Parathyroid adenoma (tissue), 2 donors: ENCODE results near the gene HOXA4.

Experiments used
- H2AFZ ChIP-seq: fragments of 300-600 bp; sonication (generic); one replicate; pipeline ENCODE4 v1.7.0; 2017; ENCODE audit warnings: antibody characterized with exemption, mild to moderate bottlenecking
- H3K27ac ChIP-seq: fragments of 300-600 bp; sonication (generic); one replicate; pipeline ENCODE4 v1.7.0; 2017
- H3K27me3 ChIP-seq: fragments of 300-600 bp; sonication (generic); one replicate; pipeline ENCODE4 v1.7.0; 2017; ENCODE audit warnings: low read length; ENCODE audit not compliant: control insufficient read depth, insufficient read depth
- H3K36me3 ChIP-seq: fragments of 300-600 bp; sonication (generic); one replicate; pipeline ENCODE4 v1.7.0; 2017; ENCODE audit warnings: low read length; ENCODE audit not compliant: control insufficient read depth, insufficient read depth
- H3K4me1 ChIP-seq: fragments of 300-600 bp; sonication (generic); one replicate; pipeline ENCODE4 v1.7.0; 2017; ENCODE audit warnings: control low read depth
- H3K4me2 ChIP-seq: fragments of 300-600 bp; sonication (generic); one replicate; pipeline ENCODE4 v1.7.0; 2017; ENCODE audit warnings: low read length
- H3K4me3 ChIP-seq: fragments of 300-600 bp; sonication (generic); one replicate; pipeline ENCODE4 v1.7.0; 2017; ENCODE audit warnings: low read depth, low read length
- H3K79me2 ChIP-seq: fragments of 300-600 bp; sonication (generic); one replicate; pipeline ENCODE4 v1.7.0; 2017; ENCODE audit warnings: control low read depth
- H3K9ac ChIP-seq: fragments of 300-600 bp; sonication (generic); one replicate; pipeline ENCODE4 v1.7.0; 2017; ENCODE audit warnings: mild to moderate bottlenecking
- H3K9me3 ChIP-seq: fragments of 300-600 bp; sonication (generic); one replicate; pipeline ENCODE4 v1.7.0; 2017; ENCODE audit warnings: low read length; ENCODE audit not compliant: control insufficient read depth
- CTCF ChIP-seq: fragments of 300-600 bp; sonication (generic); IDR thresholded peaks from one replicate; pipeline ENCODE4 v1.7.0; 2017; ENCODE audit warnings: antibody characterized with exemption, mild to moderate bottlenecking
- donor health status: primary hyperparathyroidism.

Gene HOXA4

GRCh38 chr7:27177795-27178320, 47.3 kb upstream of the HOXA4 start:
- H3K36me3 ChIP-seq: no peaks in the 10 kb centered on the region
- H3K9me3 ChIP-seq: no peaks in the 10 kb centered on the region
- H3K27me3 ChIP-seq: peaks cover 39% of the 10 kb centered on the region
- no peaks in the 10 kb centered on the region for H3K4me1 ChIP-seq
- no peak overlapping the region for H3K4me2 ChIP-seq
- TF ChIP-seq CTCF: no peak
- H3K4me3 ChIP-seq: no peak overlapping the region
- H3K27ac ChIP-seq: no peak overlapping the region
- no peak overlapping the region for H2AFZ ChIP-seq
- no peak overlapping the region for H3K9ac ChIP-seq
- no peaks in the 10 kb centered on the region for H3K79me2 ChIP-seq

- H3K9me3 ChIP-seq: no peaks in the 10 kb centered on the region
- H3K4me2 ChIP-seq: no peak overlapping the region
- no peak overlapping the region for H2AFZ ChIP-seq
- no peaks in the 10 kb centered on the region for H3K4me1 ChIP-seq
- H3K27me3 ChIP-seq: peaks cover 39% of the 10 kb centered on the region
- no peak overlapping the region for H3K27ac ChIP-seq
- TF ChIP-seq CTCF: no peak
- no peaks in the 10 kb centered on the region for H3K79me2 ChIP-seq
- no peak overlapping the region for H3K9ac ChIP-seq
- no peaks in the 10 kb centered on the region for H3K36me3 ChIP-seq
- H3K4me3 ChIP-seq: no peak overlapping the region
Observed at GRCh38 chr7:27176962-27177794, 46.6 kb upstream of the HOXA4 start.

DNA sequence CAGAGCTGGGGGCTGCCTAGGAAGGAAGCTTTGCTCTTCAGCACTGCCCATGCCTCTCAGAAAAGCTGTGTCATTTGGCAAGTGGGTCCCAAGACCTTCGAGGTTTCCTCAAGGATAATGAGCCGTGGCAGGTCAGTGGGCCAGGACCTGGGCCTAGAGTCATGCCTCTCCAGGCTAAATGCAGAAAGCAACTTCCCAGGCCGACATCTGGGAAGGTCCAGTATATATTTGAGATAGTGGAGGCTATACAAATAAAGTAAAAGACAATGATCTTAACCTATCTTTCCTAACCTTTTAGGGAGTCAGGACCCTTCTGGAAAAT, 45.9 kb upstream of the HOXA4 start:
- Histone ChIP-seq H3K4me3 (no peak overlapping the region), H3K4me2 (no peak overlapping the region), H3K9me3 (no peaks in the 10 kb centered on the region), H3K27ac (no peak overlapping the region), H2AFZ (no peak overlapping the region), H3K9ac (no peak overlapping the region), H3K27me3 (peaks cover 43% of the 10 kb centered on the region), H3K4me1 (no peaks in the 10 kb centered on the region), H3K79me2 (no peaks in the 10 kb centered on the region), H3K36me3 (no peaks in the 10 kb centered on the region)
- no peak for TF ChIP-seq CTCF

DNA sequence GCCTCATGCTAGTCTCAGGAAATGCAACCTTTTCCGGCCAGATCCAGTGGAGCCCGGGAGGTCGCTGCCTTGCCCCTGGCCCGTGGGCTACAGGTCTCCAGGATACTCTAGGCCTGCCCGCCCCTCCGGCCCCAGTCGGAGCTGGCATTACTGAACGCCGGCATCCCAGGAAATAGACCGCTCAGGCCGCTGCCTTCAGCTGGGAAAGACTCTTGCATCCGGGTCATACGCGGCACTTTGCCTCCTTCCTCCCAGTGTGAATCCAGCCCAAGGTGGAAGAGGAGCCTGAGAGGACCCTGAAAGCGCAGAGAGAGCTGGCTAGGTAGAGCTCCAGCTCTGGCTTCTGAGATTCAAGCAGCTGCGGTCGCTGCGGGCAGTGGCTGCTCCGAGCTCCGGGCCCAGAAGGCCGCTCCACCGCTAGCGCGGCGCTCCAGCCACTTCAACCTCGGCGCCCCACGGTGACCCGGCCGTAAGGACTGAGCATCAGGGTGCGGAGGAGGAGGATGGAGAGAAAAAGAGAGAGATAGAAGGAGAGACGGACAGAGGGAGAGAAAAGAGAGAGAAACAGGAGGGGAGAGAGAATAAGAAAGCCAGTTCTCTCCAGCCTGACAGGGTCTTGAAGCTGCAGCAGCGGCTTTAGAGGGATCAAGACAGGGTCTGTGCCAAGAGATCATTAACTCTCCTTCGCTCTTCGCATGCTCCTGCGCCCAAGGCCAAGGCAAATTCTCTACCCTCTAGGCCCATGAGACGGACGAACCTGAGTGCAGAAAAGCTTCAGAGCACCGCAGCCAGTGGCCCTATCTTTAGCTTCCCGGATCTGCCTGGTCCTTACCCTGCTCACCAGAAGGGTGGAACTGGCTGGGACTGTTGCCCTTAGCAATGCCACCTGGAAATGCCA, 45.3 kb upstream of the HOXA4 start:
- Histone ChIP-seq H3K4me2 (no peak overlapping the region), H3K27me3 (peaks cover 43% of the 10 kb centered on the region), H3K79me2 (no peaks in the 10 kb centered on the region), H3K36me3 (no peaks in the 10 kb centered on the region), H3K4me3 (no peak overlapping the region), H3K9me3 (no peaks in the 10 kb centered on the region), H3K4me1 (no peaks in the 10 kb centered on the region), H2AFZ (no peak overlapping the region), H3K9ac (no peak overlapping the region), H3K27ac (no peak overlapping the region)
- TF ChIP-seq CTCF: no peak
